ENCODE measurements around the gene NDC80.
"Not testable (repeated sequence)": the region's sequence is repeated elsewhere in the genome, so short reads cannot be mapped to it uniquely, and the experiment has no call there.

NDC80 gene

DNA sequence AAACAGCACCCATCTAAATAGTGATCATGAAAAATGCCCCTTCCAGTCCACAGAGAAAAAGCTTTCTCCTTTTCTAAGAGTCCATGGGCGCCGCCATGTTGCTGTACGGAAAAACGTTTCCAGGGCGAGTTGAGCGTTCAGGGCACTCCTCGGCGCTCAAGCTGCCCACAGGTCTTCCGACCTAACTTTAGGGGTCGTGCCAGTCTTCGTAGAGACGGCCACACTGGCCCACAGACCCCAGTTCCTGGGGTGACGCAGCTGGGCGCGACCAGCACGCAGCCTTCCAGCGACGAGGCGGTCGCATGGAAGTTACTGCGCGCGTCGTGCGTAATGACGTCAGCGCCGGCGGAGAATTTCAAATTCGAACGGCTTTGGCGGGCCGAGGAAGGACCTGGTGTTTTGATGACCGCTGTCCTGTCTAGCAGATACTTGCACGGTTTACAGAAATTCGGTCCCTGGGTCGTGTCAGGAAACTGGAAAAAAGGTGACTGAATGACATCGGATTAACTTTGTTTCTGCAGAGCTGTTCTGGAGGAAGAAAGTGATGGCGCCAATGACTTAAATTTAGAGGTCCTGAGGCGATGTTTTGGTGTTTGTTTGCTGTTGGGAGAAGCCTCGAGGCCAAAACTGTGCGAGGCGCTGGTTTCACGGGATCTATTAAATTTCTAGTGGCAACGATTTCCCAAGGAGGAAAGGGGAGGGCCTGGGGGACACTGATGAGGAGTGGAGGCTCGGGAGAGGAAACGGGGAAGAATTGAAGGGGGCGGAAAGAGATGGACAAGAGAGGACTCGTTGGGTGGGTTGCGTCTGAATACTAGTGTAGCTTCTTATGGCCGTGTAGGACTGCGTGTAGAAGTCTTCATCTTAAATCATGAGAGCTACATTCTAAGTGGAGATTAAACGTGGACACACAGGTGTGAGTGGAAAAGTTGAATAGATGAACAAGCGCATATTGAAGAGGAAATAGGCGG is at the start of gene NDC80, which contains the start of gene METTL4:
Gene NDC80 (plus strand): TSS at position 358 of the 971 bp plus-strand sequence. CDS start 1,429 bp downstream, outside the sequence.
Gene METTL4 (minus strand): TSS at position 306 of the 971 bp plus-strand sequence. CDS start 4,289 bp downstream, outside the sequence.
- peak; percentile 73 for DNase-seq (ENCODE audit: low spot score)

- no peak for DNase-seq (ENCODE audit: low spot score)
Measured at GRCh38 chr18:2522112-2522511, 49.2 kb upstream of the NDC80 start.

- DNase-seq (ENCODE audit: low spot score) = not testable (repeated sequence)
Measured at GRCh38 chr18:2524794-2525198, 46.6 kb upstream of the NDC80 start.

- no peak for DNase-seq (ENCODE audit: low spot score)
Measured at GRCh38 chr18:2526329-2526728, 45.0 kb upstream of the NDC80 start.

DNA sequence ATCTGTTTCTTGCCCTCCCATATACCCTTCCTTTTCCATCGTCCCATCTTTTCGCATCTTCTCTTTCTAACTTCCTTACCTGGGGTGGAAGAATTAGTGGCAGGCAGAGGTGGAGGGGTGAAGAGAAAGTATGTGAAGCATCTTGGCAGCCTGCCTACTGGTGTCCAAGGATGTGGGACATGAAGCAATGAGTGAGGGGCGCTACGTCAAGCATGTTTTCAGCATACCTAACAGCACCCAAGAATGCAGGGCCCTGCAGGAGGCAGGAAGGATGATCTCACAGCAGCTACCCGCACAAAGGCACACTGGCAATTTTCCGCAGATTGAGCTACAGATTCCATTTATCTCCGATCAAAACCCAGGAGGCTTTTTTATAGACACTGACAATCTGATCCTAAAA is 42.2 kb upstream of the NDC80 start:
- no peak for DNase-seq (ENCODE audit: low spot score)

- no peak for DNase-seq (ENCODE audit: low spot score)
Measured at GRCh38 chr18:2531751-2532150, 39.6 kb upstream of the NDC80 start.

DNA sequence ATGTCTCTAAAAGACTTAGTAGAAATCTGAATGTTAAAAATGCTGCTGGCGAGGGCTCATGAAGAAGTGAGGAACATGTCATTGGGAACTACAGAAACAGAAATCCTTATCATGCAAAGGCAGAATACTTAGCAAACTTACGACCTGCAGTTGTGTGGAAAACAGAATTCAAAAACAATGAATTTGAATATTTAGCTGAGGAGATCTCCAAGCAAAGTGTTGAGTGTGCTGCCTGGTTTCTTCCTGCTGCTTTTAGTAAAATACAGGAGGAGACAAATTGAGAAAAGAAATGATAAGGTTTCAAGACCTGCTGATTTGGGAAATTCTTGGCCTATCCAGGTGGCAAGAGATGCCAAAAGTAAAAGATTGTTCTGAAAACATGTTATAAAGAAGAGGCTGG is 38.6 kb upstream of the NDC80 start:
- no peak for DNase-seq (ENCODE audit: low spot score)

GRCh38 chr18:2534906-2535305 is 36.5 kb upstream of the NDC80 start:
- DNase-seq (ENCODE audit: low spot score) = no peak

GRCh38 chr18:2535419-2535910 is 35.9 kb upstream of the NDC80 start:
- DNase-seq (ENCODE audit: low spot score) = no peak

DNA sequence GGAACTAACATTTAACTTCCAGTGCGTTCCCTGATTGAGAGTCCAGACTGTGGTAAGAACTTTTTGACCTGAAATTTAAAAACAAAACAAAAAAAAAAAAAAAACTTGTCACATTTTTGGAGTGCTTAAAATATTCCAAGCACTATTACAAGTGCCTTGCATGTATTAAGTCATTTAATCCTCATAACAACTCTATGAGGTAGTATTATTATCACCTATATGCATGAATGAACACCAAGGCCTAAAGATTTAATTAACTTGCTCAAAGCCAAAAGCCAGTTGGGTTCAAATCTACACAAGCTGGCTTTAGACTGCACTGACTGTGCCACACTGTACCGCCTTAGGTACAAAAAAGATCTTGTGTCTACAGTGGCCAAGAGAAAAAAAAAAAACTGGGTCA is 35.3 kb upstream of the NDC80 start:
- DNase-seq (ENCODE audit: low spot score) = no peak

DNA sequence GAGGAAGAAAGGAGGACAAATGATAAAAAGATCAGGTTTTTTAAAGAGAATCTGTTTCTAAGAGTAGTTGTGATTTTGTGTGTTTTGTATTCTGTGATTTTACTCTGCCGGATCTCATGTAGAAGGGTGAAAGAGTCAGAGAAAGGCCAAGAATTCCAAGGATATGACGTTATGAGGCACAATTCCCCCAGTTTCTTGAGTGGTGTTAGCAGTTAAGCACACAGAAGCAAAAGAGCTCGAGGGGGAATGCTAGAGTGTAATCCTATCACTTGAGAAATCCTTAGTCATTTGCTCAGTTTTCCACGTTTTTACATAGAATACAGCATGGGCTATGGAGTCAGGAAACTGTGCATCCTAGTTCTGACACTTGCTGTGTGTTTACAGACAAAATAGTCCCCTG is 34.9 kb upstream of the NDC80 start:
- DNase-seq (ENCODE audit: low spot score) = peak; percentile 24

DNA sequence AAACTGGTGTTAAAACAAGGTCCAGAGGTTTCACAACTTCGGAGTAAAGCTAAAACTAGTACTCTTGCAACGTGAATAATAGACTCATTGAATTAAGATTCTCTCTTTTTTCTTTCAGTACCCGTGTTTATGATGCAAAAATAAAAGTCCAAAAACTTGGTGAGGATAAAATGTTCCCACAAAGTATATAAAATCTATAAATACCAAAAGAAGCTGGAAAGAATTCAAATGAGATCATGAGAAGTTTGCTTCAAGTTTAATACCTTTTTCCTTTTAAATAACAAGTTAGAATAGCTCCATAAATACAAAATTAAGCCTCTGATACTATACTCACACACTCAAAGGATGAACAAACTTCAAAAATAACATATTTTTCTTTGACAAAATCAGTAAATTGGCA is 34.1 kb upstream of the NDC80 start:
- no peak for DNase-seq (ENCODE audit: low spot score)

DNA sequence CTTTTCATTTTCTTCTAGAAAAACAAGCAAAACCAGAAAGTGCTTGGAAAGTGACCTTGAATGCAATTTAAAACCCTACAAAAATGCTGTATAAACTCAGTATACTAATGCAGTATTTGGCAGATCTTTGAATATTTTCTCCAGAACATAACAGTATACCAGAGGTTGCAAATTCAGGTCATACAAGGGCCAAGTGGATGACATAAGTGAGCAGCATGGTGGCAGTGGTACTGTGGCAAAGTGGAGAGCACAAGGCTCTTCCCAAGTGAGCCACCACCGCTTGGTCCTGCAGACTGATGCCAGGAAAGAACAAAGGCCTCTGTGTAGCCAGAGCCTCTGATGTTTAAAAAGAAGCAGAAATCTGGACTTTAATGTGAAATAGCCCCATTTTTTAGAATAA is 33.1 kb upstream of the NDC80 start:
- DNase-seq (ENCODE audit: low spot score) = no peak

DNA sequence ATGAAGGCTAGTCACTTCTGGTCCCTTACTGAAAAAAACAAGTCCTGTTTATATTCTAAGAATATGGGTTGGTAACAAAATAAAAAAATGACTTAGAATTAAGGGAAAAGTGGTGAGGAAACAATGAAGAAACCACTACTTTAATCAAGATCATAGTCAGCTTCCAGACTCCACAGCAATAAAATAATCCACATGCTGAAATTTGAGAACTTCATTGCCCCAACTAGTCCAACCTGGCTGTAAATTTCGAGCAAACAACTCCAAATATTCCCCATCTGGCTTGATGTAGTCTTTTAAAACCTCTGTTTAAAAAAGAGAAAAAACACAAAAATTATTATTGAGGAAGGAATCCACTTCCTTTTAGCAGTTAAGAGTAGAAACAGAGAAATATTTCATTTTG is 32.5 kb upstream of the NDC80 start:
- no peak for DNase-seq (ENCODE audit: low spot score)

GRCh38 chr18:2540575-2540974 is 30.8 kb upstream of the NDC80 start:
- no peak for DNase-seq (ENCODE audit: low spot score)

GRCh38 chr18:2541925-2542563 is 29.3 kb upstream of the NDC80 start:
- peak; percentile 8 for DNase-seq (ENCODE audit: low spot score)

DNA sequence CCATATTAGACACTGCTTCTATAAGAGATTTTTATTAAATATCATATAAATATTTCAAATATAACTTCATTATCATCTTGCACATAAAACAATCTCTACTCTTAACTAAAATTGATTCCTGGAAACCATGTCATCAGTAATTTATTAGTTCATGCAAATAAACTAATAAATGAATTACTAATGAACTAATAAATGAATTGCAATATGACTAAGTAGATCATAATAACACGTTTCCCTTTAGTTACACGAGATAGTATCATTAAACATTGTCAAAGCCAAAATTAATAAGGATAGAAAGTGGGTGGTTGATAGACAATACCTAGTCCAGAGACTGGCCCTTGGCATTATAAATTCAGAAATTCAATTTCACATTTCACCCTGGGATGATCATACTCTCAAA is 26.2 kb upstream of the NDC80 start:
- no peak for DNase-seq (ENCODE audit: low spot score)

DNA sequence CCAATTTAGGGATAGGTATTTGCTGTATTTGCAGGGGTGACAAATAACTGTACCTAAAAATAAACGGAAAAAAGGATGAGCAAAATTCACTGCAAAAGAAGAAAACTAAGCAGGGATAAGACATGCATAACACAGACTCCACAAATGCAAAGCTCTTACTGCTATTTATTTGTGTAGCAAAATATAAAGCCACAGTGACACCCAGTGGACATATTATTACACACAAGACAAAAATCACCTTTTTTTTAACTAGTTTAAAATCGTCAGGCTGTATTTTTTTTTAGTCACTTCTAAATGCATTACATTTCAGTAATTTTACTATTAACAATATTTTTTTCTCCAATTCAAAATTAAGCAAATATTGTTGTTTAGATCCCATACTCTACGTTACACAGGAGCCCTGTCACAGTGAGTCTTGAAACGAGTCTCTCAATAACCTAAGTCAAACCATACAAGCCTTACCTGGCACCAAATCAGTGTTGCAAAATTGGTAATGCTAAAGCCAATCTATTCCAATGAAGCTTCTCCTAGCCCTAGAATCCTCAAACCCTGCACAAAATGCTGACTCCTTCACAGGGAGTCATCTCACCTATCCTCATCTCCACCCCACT is 23.8 kb upstream of the NDC80 start:
- DNase-seq (ENCODE audit: low spot score) = peak; percentile 12

GRCh38 chr18:2549462-2549861 is 21.9 kb upstream of the NDC80 start:
- DNase-seq (ENCODE audit: low spot score) = no peak

GRCh38 chr18:2551425-2551824 is 19.9 kb upstream of the NDC80 start:
- DNase-seq (ENCODE audit: low spot score) = no peak

DNA sequence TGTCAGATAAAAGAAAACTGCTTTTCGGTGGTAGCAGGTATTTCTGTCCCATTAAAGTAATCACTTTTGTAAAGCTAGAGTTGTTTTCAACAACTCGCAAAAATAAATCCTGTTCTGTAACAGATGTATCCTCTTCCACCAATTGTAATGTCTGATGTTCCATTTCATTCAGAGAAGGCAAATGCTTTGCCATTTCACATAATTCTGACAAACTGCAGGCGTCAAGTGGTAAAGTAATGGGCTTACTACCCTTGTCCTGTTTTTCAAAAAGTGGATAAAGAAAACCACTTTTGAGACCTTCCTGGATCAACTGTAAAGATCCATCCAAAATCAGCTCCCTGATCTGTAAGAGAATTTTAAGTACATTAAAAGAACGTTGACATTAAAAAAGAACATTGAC is 16.7 kb upstream of the NDC80 start:
- DNase-seq (ENCODE audit: low spot score) = no peak

- no peak for DNase-seq (ENCODE audit: low spot score)
Measured at GRCh38 chr18:2555895-2556294, 15.5 kb upstream of the NDC80 start.

DNA sequence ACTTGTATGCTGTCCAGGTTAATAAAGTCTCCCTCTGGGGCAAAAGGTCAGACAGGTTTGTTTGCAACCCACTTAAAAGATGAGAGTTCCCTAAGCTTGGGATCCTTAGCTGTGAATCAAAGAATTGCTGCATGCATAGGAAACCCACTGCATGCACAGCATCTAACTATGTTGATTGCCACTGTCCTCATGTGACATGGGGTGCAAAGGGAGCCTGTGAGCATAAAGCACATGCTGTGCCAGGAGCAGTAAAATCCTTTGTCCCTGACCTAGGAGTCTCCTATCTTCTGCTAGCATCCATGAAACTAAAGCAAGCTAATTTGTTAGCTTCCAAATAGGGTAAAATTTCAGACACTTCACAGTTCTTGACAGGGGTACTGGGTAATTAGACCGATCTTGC is 13.8 kb upstream of the NDC80 start:
- no peak for DNase-seq (ENCODE audit: low spot score)

Measured in hepatic stellate cell (primary cell).